Chondrocyte (in vitro differentiated cells): ENCODE results near the gene YLPM1. TPM values are rescaled to one million over a fixed set of nuclear protein-coding genes. Genes with fewer than 3 reads are reported as not detected.
A peak's percentile ranks its signal among the peaks of the same experiment; 100 is the strongest.

Experiments
- DNase-seq: peaks from one replicate; pipeline ENCODE4 v3.0.0; 2021; ENCODE audit warnings: mixed read lengths, low spot score
- H3K27ac Mint-ChIP-seq: one replicate; pipeline ENCODE4 v1.8.0; 2021; ENCODE audit warnings: mild to moderate bottlenecking, moderate library complexity, mixed read lengths; ENCODE audit not compliant: unreplicated experiment
- H3K27me3 Mint-ChIP-seq: 2 replicates; pipeline ENCODE4 v1.8.0; 2021; ENCODE audit warnings: low read depth, mixed read lengths
- H3K36me3 Mint-ChIP-seq: 2 replicates; pipeline ENCODE4 v1.8.0; 2021; ENCODE audit warnings: low read depth, mixed read lengths
- H3K4me1 Mint-ChIP-seq: 2 replicates; pipeline ENCODE4 v1.8.0; 2021; ENCODE audit warnings: low read depth, mild to moderate bottlenecking, mixed read lengths
- H3K4me3 Mint-ChIP-seq: one replicate; pipeline ENCODE4 v1.8.0; 2021; ENCODE audit warnings: mild to moderate bottlenecking, moderate library complexity, mixed read lengths; ENCODE audit not compliant: unreplicated experiment
- H3K9me3 Mint-ChIP-seq: 2 replicates; pipeline ENCODE4 v1.8.0; 2021; ENCODE audit warnings: low read depth, mixed read lengths
- total RNA-seq: library from RNA; stranded (reverse); gene quantifications from 3 replicates; pipeline ENCODE4 v1.2.1, GENCODE V29; 2021
- TF ChIP-seq, protein P1 (sequence below): fragments of 200-600 bp; sonication (generic); IDR thresholded peaks from 2 replicates; pipeline ENCODE4 v1.5.0; 2021; ENCODE audit warnings: antibody characterized with exemption, mild to moderate bottlenecking, moderate library complexity

Gene YLPM1
- total RNA-seq, 1 donor from 2014 or later = 51.3 TPM

DNA sequence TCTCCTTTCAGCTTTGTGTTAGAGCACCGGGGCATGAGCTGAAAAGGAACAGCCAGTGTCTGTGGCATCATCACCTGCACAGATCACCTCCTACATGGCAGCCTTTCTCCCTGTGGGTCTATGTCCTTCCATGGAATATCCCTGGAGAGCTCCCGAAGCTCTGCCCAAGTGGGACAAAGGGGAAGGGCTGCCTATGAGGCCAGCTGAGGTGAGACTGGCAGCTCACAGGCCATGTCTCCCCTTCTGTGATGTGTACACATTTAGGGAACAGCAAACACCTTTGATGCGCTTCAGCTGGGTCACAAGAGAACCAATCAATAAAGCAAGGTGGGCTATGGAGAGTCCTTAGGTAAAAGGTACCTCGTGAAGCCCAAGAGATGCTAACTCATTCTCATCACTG lies 108.7 kb downstream of the YLPM1 start:
- Mint-ChIP-seq H3K27me3 (no peaks in the 10 kb centered on the region), H3K4me3 (no peak overlapping the region), H3K36me3 (no peaks in the 10 kb centered on the region), H3K9me3 (no peaks in the 10 kb centered on the region), H3K4me1 (peaks cover 5% of the 10 kb centered on the region), H3K27ac (no peak overlapping the region)
- TF ChIP-seq, protein P1, sequence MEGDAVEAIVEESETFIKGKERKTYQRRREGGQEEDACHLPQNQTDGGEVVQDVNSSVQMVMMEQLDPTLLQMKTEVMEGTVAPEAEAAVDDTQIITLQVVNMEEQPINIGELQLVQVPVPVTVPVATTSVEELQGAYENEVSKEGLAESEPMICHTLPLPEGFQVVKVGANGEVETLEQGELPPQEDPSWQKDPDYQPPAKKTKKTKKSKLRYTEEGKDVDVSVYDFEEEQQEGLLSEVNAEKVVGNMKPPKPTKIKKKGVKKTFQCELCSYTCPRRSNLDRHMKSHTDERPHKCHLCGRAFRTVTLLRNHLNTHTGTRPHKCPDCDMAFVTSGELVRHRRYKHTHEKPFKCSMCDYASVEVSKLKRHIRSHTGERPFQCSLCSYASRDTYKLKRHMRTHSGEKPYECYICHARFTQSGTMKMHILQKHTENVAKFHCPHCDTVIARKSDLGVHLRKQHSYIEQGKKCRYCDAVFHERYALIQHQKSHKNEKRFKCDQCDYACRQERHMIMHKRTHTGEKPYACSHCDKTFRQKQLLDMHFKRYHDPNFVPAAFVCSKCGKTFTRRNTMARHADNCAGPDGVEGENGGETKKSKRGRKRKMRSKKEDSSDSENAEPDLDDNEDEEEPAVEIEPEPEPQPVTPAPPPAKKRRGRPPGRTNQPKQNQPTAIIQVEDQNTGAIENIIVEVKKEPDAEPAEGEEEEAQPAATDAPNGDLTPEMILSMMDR = no peak
- no peak for DNase-seq

DNA sequence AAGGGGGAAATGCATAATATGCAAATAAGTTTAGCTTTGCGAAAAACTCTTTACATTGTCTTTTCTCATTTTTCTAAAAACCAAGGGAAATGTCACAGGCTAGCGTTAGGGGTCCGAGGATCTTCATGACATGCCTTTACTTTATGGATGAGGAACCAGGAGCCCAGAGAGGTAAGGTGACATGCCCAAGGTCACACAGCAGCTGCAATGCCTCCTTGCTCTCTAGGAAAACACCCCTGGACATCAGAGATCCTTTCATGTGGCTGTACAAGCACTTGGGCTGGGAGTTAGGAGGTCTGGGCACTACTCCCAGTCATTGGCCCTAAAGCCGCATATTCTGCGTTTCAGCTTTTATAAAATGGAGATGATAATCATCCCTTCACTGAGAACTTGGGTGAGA lies 112.1 kb downstream of the YLPM1 start:
- Mint-ChIP-seq H3K27me3 (no peaks in the 10 kb centered on the region), H3K27ac (no peak overlapping the region), H3K9me3 (no peaks in the 10 kb centered on the region), H3K4me1 (peaks cover 4% of the 10 kb centered on the region), H3K4me3 (no peak overlapping the region), H3K36me3 (no peaks in the 10 kb centered on the region)
- TF ChIP-seq, protein P1 = no peak
- DNase-seq = no peak

DNA sequence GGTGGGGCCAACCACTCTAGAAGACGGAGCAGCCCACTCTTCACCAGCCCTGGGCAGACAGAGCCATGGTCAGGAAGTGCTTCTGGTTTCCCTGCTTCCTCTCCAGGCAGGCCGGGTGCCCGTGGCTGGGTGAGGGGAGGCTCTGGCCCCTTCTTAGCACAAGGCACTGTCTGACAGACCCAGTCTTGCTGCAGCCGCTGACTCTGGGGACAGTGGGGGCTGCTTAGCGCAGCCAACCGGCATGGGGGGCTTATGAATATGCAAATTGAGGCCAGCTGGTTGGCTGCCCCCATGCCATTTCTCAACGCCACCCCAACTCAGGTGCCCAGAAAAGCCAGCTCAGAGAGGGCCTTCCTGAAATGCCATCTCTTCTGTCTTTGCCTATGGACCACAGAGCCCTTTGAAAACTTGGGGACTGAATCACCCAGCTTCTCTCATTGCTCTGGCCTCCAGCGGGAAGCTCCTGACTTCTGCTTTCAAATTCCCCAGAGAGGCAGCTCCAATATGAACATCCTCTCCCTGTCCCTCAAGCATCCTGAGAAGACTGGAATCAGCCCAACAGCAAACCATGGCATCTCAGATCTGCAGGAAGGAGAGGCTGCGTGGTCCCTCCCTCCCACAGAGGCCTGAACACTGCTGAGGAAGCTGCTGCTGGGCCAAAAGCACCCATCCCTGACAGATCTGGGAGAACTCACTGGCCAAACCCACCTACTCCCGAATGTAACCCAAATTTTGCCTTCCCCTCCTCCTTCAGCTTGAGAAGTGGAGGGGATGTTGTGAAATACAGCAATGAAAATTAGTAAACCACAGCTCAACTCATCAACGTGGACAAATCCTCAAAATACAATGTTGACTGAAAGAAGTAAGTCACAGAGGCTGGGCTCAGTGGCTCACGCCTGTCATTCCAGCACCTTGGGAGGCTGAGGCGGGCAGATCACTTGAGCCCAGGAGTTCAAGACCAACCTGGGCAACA lies 113.1 kb downstream of the YLPM1 start, which contains the start of gene PROX2:
PROX2 (minus strand) TSS at position 205 of the 973 bp plus-strand sequence. CDS start 12,311 bp downstream, outside the sequence.
- H3K9me3 Mint-ChIP-seq = no peaks in the 10 kb centered on the region
- H3K36me3 Mint-ChIP-seq = no peaks in the 10 kb centered on the region
- peaks cover 9% of the 10 kb centered on the region for H3K4me1 Mint-ChIP-seq
- H3K4me3 Mint-ChIP-seq = no peak within 1 kb of the TSS
- H3K27me3 Mint-ChIP-seq = no peaks in the 10 kb centered on the region
- H3K27ac Mint-ChIP-seq = no peak within 1 kb of the TSS
- no peak for DNase-seq
- TF ChIP-seq, protein P1 = no peak

DNA sequence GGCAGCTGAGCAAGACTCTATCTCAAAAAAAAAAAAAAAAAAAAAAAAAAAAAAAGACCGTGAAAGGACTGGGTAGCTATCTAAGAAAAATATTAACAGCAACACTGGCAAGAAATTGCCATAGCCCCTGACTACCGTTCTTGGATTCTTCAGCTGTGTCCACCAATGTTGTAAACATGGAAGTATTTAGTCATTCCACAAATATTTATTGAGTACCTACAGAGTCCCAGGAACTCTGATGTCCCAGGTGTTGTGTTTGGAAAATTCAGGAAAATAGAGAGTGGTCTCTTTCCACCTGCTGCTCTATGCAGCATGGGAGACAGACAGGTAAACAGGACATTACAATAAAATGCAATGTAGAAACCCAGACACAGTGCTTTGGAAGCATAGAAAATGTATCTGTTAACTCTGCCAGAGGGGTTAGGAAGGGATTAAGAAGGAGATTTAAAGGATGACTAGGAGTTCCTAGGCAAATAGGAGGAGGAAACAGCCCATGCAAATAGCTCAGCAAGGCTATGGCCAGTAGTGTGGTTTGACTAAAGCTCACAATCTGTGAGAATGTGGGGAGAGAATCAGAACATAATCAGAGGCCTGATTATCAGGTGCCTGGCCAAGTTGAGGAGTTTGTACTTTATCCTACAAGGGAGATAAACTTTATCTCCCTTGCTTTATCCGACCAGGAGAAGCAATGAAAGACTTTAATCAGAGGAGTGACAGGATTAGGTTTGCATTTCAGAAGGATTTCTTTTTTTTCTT lies 116.5 kb downstream of the YLPM1 start:
- Mint-ChIP-seq H3K27me3 (no peaks in the 10 kb centered on the region), H3K9me3 (no peaks in the 10 kb centered on the region), H3K4me1 (peaks cover 32% of the 10 kb centered on the region), H3K4me3 (no peak overlapping the region), H3K36me3 (no peaks in the 10 kb centered on the region), H3K27ac (no peak overlapping the region)
- no peak for DNase-seq
- TF ChIP-seq, protein P1 = no peak

DNA sequence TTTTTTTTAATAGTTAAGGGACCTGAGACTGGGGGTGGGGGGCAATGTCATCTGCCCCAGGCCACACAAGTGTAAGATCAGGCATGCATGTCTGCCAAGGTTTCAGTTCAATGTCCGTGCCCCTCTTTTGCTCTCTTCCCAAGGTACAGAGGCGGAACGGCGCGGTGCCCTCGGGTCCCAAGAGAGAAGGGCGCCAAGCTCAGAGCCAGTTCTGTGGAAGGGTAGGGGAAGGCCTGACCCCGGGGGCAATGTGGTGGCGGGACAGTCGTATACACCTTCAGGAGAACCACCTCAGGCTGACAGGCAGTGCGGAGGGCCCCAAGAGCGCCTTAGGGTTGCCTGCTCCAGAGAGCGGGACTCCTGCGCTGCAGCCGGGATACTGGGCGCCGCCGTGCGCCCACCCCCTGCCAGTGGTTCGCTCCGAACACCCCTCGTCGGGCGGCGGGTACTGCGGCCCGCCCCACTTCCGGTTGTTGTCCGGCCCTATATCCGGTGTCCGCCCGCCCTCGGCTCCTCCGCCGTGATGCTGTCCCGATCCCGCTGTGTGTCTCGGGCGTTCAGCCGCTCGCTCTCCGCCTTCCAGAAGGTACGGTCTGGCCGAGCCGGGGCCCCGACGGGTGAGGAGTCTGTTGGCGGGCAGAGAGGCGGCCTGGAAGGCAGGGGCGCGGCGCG lies 118.5 kb downstream of the YLPM1 start, which contains the start of gene DLST:
DLST (plus strand) TSS at position 486 of the 672 bp plus-strand sequence; CDS start at position 524, 38 bp downstream.
- TF ChIP-seq, protein P1 = no peak
- Mint-ChIP-seq H3K27ac (peak within 1 kb of the TSS; percentile 98), H3K4me1 (peaks cover 46% of the 10 kb centered on the region), H3K36me3 (no peaks in the 10 kb centered on the region), H3K9me3 (no peaks in the 10 kb centered on the region), H3K27me3 (no peaks in the 10 kb centered on the region), H3K4me3 (peak within 1 kb of the TSS; percentile 99)
- peak; percentile 97 for DNase-seq
